ENCODE data around the gene MUC2.

MUC2 gene

DNA sequence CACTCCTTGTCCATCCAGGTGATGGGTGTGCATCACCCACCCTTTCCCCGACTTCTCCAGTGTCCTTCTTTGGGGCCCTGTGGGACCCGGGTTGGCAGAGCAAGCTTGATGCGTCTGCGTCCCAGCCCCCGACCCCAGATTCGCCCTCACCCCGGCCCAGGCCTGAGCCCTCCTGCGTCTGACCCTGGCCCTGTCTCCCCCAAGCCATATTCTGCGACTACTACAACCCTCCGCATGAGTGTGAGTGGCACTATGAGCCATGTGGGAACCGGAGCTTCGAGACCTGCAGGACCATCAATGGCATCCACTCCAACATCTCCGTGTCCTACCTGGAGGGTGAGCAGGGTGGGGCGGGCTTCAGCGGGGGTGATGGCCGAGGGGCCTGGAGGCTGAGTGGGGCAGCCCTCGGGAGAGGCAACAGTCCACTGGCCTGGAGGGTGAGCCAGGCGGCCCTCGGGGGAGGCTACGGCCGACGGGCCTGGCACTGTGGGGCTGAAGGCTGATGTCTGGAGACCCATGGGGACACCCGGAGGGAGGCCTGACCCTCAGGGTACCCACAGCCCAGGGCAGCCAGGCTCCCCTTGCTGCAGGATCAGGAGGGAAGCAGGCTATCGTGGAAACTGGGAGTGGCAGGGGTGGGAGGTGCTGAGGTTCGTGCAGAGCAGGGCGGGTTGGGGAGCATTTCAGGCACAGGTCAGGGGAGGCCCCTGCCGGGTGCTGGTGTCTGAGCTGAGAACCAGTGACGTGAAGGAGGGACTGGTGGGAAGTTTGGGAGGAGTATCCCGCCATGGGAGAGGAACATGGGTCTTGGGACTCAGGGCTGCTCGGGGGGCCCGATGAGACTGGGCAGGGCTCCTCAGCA lies 15.3 kb downstream of the MUC2 start:
- no peak for DNase-seq

DNA sequence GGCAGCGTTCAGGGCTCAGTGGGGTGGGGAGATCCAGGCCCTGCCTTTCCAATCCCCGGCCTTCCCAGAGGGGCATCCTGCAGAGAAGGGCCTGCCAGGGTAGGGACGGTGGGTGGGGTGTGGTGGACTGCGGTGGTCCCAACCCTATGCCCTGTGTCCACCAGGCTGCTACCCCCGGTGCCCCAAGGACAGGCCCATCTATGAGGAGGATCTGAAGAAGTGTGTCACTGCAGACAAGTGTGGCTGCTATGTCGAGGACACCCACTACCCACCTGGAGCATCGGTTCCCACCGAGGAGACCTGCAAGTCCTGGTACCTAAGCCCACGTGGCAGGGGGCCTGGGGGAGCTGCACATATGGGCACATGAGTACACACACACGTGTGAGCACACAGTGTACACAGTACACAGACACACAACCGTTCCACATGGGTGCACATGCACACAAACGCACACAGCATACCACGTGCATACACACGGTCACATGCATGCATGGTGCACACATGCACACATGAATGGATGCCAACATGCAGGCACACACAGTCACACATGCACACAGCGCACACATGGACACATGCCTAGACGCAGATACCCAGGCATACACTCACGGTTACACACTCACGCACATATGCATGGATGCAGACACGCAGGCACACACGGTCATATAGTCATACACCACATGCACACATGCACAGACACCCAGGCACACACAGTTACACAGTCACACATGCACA lies 16.1 kb downstream of the MUC2 start:
- no peak for DNase-seq

DNA sequence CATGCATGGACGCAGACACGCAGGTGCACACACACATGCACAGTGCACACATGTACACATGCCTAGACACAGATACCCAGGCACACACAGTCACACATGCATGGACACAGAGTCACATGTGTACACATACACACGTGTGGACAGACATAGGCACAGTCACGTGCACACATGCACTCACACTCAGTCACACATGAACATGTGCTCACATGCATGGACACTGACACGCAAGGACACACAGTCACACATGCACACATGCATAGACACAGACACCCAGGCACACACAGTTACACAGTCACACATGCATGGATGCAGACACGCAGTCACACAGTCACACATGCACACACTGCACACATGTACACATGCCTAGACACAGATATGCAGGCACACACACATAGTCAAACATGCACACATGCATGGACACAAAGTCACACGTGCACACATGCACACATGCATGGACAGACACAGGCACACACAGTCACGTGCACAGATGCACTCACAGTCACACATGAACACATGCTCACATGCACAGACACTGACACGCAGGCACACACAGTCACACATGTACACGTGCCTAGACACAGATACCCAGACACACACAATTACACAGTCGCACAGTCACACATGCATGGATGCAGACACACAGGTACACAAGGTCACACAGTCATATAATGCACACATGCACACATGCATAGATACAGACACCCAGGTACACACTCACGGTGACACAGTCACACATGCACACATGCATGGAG lies 16.8 kb downstream of the MUC2 start:
- no peak for DNase-seq

DNA sequence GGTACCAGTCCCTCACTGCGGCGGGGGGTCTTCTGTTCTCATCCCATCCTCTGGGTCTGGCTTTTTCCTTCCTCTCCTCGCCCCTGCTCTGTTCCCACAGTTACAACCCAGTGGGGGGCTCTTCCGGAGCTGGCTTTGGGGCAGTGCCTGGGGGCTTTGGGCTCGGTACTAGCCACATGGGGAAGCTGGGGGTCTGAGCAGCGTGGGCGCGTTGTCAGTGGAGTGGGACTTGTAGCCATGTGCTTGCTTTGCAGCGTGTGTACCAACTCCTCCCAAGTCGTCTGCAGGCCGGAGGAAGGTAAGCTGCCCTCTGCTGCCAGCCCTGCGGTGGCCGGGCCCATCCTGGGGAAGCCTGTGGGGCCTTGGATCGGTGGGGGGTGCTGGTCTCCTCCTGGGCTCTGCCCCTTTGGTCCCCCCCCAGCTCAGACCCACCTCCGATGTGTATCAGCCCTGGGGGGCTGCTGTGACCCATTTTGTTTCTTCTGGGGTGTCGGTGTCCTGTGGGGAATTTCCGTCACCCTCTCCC lies 17.5 kb downstream of the MUC2 start:
- no peak for DNase-seq

DNA sequence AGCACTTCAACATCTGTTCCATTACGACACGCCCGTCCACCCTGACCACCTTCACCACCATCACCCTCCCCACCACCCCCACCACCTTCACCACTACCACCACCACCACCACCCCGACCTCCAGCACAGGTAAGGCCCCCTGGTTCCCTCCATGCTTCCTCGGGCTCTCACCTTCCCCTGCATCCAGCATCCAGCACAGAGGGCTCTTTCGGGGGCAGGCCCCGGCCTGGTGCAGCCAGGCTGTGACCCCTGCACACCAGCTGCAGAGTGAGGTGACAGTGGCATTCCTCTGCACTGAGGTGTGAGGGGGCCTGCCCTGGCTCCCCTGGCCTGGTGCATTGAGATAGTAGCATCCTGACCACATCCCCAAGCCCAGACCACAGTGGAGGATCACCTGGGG lies 18.2 kb downstream of the MUC2 start:
- no peak for DNase-seq

DNA sequence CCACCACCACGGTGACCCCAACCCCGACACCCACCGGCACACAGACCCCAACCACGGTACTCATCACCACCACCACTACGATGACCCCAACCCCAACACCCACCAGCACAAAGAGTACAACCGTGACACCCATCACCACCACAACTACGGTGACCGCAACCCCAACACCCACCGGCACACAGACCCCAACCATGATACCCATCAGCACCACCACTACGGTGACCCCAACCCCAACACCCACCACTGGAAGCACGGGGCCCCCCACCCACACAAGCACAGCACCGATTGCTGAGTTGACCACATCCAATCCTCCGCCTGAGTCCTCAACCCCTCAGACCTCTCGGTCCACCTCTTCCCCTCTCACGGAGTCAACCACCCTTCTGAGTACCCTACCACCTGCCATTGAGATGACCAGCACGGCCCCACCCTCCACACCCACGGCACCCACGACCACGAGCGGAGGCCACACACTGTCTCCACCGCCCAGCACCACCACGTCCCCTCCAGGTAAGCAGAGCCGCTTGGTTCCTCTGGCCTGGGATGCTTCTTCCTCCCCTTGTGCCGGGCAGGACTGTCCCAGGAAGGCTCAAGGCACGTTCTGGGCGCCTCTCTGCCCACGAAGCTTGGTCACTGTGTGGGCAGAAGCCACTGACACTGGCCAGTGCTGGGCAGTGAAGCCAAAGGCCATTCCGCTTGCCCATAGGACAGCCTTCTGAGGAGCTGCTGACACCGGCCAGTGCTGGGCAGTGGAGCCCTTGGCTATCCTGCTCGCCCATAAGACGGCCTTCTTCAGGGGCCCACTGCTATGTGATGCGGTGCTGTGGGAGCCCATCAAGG lies 25.1 kb downstream of the MUC2 start:
- DNase-seq, result no peak

DNA sequence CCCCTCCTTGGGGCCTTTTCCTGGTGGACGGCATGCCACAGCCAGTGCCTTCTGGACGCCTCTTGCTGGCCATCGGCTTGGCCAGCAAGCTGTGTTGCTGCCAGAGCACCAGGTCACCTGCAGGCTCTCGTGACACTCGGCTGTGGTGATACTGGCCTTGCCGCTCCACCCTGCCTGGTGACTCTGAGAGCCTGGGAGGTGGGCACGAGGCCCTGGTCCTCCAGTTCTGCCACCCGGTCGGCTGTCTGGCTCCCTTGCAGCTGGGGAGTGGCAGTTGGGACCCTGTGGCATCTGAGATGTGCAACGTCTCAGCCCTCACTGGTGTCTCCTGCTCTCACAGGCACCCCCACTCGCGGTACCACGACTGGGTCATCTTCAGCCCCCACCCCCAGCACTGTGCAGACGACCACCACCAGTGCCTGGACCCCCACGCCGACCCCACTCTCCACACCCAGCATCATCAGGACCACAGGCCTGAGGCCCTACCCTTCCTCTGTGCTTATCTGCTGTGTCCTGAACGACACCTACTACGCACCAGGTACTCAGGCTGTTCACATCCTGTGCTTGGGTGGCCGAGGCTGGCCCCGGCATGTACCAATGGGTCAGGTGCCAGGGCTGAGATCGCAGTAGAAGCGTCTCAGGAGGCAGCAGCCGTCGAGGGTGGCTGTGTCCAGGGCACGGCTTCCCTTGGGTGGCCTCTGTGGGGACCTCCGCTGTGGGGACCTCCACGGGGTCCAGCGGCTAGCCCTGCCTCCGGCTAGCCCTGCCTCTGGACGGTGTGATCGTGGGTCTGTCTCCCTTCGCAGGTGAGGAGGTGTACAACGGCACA lies 26.0 kb downstream of the MUC2 start:
- DNase-seq, result no peak

DNA sequence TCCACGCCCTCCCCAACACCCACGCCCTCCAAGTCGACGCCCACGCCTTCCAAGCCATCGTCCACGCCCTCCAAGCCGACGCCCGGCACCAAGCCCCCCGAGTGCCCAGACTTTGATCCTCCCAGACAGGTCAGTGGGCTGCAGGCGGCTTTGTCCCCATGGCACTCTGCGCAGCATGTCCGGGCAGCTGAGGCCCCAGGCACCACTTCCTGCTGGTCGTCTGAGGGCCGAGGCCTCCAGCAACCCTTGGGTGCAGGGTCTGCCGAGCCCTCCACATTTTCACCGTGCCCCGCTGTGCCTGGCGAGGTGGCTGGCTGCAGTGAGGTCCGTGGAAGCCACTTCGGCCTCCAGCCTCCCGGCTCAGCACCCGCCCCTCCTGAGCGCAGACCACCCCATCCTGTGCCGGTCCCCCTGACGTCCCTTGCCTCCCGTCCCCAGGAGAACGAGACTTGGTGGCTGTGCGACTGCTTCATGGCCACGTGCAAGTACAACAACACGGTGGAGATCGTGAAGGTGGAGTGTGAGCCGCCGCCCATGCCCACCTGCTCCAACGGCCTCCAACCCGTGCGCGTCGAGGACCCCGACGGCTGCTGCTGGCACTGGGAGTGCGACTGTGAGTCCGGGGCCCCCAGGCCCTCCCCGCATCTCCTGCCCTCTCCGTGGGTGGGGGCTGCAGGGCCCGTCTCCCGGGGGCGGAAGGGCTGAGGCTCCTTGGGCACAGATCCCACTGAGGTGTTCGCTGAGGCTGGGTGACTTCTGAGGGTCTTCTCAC lies 26.8 kb downstream of the MUC2 start:
- DNase-seq, result no peak

DNA sequence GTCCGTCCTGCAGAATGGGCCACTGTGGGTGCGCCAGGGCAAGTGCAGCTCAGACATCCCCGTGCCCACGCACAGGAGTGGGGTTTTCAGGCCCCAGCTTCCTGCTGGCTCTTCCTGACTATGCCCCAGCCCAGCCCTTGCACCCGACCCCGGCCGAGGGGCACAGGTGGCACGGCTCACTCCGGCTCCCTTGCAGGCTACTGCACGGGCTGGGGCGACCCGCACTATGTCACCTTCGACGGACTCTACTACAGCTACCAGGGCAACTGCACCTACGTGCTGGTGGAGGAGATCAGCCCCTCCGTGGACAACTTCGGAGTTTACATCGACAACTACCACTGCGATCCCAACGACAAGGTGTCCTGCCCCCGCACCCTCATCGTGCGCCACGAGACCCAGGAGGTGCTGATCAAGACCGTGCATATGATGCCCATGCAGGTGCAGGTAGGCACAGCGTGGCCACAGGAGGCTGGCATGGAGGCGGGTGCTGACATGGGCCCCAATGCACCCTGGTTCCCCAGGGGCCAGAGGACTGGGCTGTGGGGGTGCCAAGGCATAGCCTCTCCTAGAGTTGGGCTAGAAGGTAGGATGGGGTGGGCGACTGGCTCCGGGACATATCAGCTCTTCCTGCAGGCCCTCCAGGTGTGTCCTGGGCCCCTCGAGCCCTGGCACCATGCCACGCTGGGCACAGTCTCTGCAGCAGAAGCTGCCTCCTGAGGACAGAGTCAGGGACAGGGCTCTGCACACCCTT lies 27.7 kb downstream of the MUC2 start:
- DNase-seq, result no peak

DNA sequence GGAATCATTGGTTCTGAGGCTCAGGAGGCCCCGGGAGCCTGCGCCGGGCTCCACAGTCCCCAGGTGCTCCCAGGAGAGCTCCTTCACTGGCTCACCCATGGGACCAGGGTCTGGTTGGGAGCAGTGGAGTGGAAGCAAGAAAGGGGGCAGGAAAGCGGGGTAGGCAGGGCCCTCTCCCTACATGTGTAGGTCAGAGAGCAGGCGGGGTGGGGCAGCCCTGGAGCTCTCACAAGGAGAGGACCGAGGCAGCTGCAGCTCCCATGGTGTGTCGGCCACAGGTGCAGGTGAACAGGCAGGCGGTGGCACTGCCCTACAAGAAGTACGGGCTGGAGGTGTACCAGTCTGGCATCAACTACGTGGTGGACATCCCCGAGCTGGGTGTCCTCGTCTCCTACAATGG lies 28.3 kb downstream of the MUC2 start:
- no peak for DNase-seq

DNA sequence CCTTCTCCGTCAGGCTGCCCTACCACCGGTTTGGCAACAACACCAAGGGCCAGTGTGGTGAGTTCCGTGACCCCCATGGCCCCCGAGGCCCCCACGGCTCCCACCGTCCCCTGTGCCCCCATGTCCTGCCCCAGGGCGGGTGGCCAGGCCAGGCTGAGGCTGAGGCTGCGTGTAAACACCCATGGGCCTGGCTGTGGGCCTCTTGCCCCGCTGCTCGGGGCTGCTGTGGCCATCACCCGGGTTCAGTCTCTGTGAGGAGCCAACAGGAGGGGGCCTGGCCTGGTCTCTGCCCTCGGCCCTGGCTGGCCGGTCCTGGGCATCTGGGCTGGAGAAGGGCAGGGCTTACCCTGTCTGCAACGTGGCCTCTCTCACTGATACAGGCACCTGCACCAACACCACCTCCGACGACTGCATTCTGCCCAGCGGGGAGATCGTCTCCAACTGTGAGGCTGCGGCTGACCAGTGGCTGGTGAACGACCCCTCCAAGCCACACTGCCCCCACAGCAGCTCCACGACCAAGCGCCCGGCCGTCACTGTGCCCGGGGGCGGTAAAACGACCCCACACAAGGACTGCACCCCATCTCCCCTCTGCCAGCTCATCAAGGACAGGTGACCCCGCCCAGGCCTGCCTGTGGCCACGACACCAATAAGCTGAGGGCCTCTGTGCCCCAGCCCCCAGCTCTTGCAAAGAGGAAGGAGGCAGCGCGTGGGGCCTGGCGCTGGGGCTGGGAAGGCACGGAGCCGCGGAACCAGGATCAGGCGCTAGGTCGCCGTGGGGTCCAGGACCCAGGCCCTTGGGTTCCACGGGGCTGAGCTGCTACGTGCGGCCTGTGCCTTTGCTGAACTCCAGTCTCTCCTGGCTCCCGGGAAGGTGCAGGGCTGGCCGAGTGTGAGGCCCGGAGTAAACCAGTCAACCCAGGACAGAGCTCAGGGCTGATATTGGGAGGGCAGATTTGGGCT lies 29.0 kb downstream of the MUC2 start:
- DNase-seq, result no peak

DNA sequence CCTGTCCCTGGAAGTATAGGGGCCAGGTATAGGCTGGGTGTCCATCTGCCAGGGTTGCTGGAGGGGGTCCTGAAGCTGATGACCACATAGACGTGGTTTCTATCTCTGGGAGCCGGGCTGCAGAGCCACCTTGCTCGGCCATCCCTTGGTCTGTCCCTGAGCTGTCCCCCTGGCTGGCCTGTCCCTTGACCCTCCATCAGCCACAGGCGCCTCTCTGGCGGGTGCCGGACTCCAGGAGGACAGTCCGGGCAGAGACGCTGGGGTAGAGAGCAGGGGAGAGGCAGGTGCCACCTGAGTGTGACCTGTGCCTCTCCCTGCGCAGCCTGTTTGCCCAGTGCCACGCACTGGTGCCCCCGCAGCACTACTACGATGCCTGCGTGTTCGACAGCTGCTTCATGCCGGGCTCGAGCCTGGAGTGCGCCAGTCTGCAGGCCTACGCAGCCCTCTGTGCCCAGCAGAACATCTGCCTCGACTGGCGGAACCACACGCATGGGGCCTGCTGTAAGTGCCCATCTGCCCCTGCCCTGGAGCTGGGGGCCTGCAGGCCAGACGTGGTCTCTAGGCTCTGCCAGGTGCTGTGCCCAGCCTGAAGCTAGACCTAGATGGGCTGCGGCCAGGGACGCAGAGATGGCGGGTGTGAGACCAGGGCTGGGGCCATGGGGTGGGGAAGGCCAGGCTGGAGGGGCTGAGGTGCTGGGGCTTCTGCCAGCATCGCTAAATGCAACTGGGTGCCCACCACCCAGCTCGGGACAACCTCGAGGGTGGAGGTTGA lies 29.9 kb downstream of the MUC2 start:
- no peak for DNase-seq

DNA sequence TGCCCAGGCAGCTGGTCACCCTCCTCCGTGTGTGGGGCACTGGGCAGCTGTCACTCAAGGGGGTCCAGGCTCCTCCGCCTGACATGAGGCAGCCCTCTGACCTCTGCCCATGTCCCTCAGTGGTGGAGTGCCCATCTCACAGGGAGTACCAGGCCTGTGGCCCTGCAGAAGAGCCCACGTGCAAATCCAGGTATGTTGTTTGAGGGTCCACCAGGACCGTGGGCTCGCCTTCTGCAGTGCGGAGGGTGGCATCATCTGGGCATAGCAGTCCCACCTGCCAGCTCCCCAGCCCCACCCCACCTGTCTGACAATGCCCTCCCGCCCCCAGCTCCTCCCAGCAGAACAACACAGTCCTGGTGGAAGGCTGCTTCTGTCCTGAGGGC lies 30.5 kb downstream of the MUC2 start:
- no peak for DNase-seq

DNA sequence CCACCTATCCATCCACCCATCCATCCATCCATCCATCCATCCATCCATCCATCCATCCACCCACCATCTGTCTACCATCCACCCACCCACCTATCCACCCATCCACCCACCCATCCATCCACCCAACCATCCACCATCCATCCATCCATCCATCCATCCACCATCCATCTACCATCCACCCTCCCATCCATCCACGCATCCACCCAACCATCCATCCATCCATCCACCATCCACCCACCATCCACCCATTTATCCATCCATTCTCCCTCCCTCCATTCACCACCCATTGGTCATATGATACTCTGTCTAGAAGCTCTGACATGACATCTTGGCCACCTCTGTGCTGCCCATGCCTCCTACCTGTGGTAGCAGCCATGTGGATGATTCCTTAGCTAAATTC lies 31.7 kb downstream of the MUC2 start:
- DNase-seq, result no peak

DNA sequence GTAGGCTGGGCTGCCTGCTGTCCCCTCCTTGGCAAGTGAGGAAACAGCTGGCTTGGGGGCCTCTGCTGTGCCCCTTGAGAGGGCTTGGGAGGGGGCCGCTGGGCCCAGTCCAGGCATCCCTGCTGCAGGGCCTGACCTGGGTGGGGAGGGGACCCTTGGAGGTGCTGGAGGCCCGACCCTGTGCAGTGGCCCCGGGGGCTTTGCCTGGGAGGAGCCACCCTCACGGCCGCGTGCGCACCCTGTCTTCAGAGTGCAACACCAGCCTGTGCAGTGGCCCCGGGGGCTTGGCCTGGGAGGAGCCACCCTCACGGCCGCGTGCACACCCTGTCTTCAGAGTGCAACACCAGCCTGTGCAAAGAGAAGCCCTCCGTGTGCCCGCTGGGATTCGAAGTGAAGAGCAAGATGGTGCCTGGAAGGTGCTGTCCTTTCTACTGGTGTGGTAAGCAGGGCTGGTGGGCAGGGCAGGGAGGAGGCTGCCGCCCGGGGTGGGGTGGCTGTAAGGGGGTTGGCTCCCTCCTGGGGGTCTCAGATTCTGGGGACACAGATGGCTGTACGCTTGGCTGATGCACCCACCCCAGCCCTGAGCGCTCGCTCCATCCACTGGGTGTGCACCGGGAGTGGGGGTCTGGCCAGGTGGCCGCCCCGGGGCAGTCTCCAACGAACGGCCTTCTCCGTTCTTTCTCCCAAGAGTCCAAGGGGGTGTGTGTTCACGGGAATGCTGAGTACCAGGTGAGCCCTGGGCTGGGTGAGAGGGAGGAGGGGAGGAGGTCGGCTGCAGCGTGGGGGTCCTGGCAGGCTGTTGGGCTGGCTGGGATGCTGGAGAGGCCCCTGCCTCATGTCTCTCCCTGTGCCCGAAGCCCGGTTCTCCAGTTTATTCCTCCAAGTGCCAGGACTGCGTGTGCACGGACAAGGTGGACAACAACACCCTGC lies 32.9 kb downstream of the MUC2 start:
- no peak for DNase-seq

DNA sequence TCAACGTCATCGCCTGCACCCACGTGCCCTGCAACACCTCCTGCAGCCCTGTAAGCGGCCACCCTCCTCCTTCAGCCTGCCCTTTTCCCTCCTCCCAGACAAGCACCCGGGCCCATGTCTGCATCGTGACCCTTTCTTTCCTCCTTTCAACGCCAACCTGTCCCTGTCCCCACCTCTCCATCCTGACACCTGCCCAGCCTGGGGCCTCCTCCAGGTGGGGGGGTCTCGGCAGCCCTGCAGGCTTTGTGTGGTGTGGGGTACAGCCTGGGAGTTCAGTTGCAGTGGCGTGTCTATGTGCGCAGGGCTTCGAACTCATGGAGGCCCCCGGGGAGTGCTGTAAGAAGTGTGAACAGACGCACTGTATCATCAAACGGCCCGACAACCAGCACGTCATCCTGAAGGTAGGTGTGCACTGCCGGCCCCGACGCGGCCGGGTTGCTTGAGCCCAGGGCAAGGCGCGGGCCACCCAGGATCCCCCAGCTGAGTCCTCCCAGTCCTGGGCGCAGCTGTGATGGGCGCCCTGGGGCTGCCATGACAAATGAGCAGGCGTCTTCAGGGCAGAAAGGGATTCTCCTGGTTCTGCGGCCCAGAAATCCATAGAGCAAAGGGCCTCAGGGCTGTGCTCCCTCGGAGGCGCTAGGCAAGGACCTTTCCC lies 33.7 kb downstream of the MUC2 start:
- DNase-seq, result no peak
